Hematopoietic multipotent progenitor cell treated with erythropoietin and hydrocortisone succinate and interleukin-3 and kit ligand, for 4 days (in vitro differentiated cells): ENCODE data around the gene COG5.
"Not testable (repeated sequence)": the region's sequence is repeated elsewhere in the genome, so short reads cannot be mapped to it uniquely, and the experiment has no call there.

Experiments used
- DNase-seq: peaks from one replicate; pipeline ENCODE4 v3.0.0-alpha.2; 2015

COG5 gene

GRCh38 chr7:107258737-107259136, 305.0 kb downstream of the COG5 start:
- DNase-seq = no peak

GRCh38 chr7:107255602-107256001, 308.1 kb downstream of the COG5 start:
- no peak for DNase-seq

GRCh38 chr7:107254398-107254985, 309.2 kb downstream of the COG5 start:
- DNase-seq = peak; percentile 4

- no peak for DNase-seq
These were observed 310.1 kb downstream of the COG5 start for GRCh38 chr7:107253599-107253998.

- no peak for DNase-seq
These were observed 311.8 kb downstream of the COG5 start for GRCh38 chr7:107251963-107252362.

GRCh38 chr7:107248551-107249316, 315.0 kb downstream of the COG5 start:
- no peak for DNase-seq

GRCh38 chr7:107246836-107247235, 316.9 kb downstream of the COG5 start:
- not testable (repeated sequence) for DNase-seq

- DNase-seq = no peak
These were observed 319.1 kb downstream of the COG5 start for GRCh38 chr7:107244613-107245012.

GRCh38 chr7:107242267-107242666, 321.5 kb downstream of the COG5 start:
- DNase-seq = no peak

GRCh38 chr7:107237451-107237850, 326.3 kb downstream of the COG5 start:
- no peak for DNase-seq

- DNase-seq = no peak
These were observed 326.9 kb downstream of the COG5 start for GRCh38 chr7:107236862-107237261.

GRCh38 chr7:107234436-107234835, 329.3 kb downstream of the COG5 start:
- no peak for DNase-seq

GRCh38 chr7:107233981-107234380, 329.7 kb downstream of the COG5 start:
- no peak for DNase-seq

- DNase-seq = no peak
These were observed 330.5 kb downstream of the COG5 start for GRCh38 chr7:107233174-107233573.

- peak; percentile 12 for DNase-seq
These were observed 331.1 kb downstream of the COG5 start for GRCh38 chr7:107232568-107233090.

- no peak for DNase-seq
These were observed 333.4 kb downstream of the COG5 start for GRCh38 chr7:107230334-107230733.

GRCh38 chr7:107228291-107228690, 335.4 kb downstream of the COG5 start:
- DNase-seq = no peak

GRCh38 chr7:107224374-107225223, 339.1 kb downstream of the COG5 start:
- DNase-seq = no peak

- not testable (repeated sequence) for DNase-seq
These were observed 342.9 kb downstream of the COG5 start for GRCh38 chr7:107220806-107221205.

- DNase-seq = no peak
These were observed 343.4 kb downstream of the COG5 start for GRCh38 chr7:107220356-107220755.

GRCh38 chr7:107219563-107220244, 344.0 kb downstream of the COG5 start:
- DNase-seq = no peak

- DNase-seq = no peak
These were observed 349.8 kb downstream of the COG5 start for GRCh38 chr7:107213945-107214344.
